ENCODE data around the gene CAMTA2. TPM values are rescaled to one million over a fixed set of nuclear protein-coding genes. Genes with fewer than 3 reads are reported as not detected.

Gene CAMTA2
- total RNA-seq, 1 donor from 2014 or later = 42.3 TPM

- Mint-ChIP-seq H3K4me3 (ENCODE audit: unreplicated experiment) (no peak overlapping the region), H3K36me3 (ENCODE audit: low read depth, unreplicated experiment) (peaks cover 13% of the 10 kb centered on the region)
Measured at GRCh38 chr17:4935650-4936049, 51.8 kb downstream of the CAMTA2 start.

DNA sequence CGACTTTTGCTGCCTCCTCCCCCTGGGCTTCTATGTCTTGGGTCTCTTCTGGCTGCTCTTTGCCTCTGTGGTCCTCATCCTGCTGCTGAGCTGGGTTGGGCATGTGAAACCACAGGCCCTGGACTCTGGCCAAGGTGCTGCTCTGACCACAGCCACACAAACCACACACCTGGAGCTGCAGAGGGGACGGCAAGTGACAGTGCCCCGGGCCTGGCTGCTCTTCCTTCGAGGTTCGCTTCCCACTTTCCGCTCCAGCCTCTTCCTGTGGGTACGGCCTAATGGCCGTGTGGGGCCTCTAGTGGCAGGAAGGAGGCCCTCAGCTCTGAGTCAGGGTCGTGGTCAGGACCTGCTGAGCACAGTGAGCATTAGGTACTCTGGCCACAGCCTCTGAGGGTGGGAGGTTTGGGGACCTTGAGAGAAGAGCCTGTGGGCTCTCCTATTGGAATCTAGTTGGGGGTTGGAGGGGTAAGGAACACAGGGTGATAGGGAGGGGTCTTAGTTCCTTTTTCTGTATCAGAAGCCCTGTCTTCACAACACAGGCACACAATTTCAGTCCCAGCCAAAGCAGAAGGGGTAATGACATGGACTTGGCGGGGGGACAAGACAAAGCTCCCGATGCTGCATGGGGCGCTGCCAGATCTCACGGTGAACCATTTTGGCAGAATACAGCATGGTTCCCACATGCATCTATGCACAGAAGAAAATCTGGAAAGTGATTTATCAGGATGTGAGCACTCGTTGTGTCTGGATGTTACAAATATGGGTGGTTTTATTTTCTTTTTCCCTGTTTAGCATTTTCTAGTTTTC, 53.1 kb downstream of the CAMTA2 start:
- H3K27me3 Mint-ChIP-seq (ENCODE audit: unreplicated experiment) = peaks cover 11% of the 10 kb centered on the region
- TF ChIP-seq CTCF (IDR thresholded peaks at IDR 0.05; ENCODE audit: unreplicated experiment) = no peak
- H3K4me1 Mint-ChIP-seq (ENCODE audit: unreplicated experiment) = peaks cover 20% of the 10 kb centered on the region
- DNase-seq (ENCODE audit: low spot score) = peak; percentile 52
- peak overlapping the region; percentile 81 for H3K27ac Mint-ChIP-seq (ENCODE audit: unreplicated experiment)
- H3K9me3 Mint-ChIP-seq (ENCODE audit: unreplicated experiment) = no peaks in the 10 kb centered on the region
- peaks cover 15% of the 10 kb centered on the region for H3K36me3 Mint-ChIP-seq (ENCODE audit: low read depth, unreplicated experiment)
- H3K4me3 Mint-ChIP-seq (ENCODE audit: unreplicated experiment) = peak overlapping the region; percentile 77

More at GRCh38 chr17:4935650-4936049, 51.8 kb downstream of the CAMTA2 start:
- Mint-ChIP-seq H3K9me3 (ENCODE audit: unreplicated experiment) (no peaks in the 10 kb centered on the region), H3K27me3 (ENCODE audit: unreplicated experiment) (peaks cover 14% of the 10 kb centered on the region), H3K27ac (ENCODE audit: unreplicated experiment) (no peak overlapping the region), H3K4me1 (ENCODE audit: unreplicated experiment) (peaks cover 23% of the 10 kb centered on the region)
- no peak for DNase-seq (ENCODE audit: low spot score)
- TF ChIP-seq CTCF (IDR thresholded peaks at IDR 0.05; ENCODE audit: unreplicated experiment) = no peak

- Mint-ChIP-seq H3K4me3 (ENCODE audit: unreplicated experiment) (peak overlapping the region; percentile 70), H3K36me3 (ENCODE audit: low read depth, unreplicated experiment) (peaks cover 19% of the 10 kb centered on the region), H3K27ac (ENCODE audit: unreplicated experiment) (peak overlapping the region; percentile 81)
Measured at GRCh38 chr17:4933646-4934045, 53.8 kb downstream of the CAMTA2 start.

DNA sequence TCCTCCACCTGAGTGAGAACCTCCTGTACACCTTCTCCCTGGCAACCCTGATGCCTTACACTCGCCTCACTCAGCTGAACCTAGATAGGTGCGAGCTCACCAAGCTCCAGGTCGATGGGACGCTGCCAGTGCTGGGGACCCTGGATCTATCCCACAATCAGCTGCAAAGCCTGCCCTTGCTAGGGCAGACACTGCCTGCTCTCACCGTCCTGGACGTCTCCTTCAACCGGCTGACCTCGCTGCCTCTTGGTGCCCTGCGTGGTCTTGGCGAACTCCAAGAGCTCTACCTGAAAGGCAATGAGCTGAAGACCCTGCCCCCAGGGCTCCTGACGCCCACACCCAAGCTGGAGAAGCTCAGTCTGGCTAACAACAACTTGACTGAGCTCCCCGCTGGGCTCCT, 54.7 kb downstream of the CAMTA2 start:
- Mint-ChIP-seq H3K27ac (ENCODE audit: unreplicated experiment) (peak overlapping the region; percentile 30), H3K4me3 (ENCODE audit: unreplicated experiment) (no peak overlapping the region), H3K27me3 (ENCODE audit: unreplicated experiment) (peaks cover 12% of the 10 kb centered on the region)

More at GRCh38 chr17:4933646-4934045, 53.8 kb downstream of the CAMTA2 start:
- DNase-seq (ENCODE audit: low spot score) = no peak
- H3K27me3 Mint-ChIP-seq (ENCODE audit: unreplicated experiment) = peaks cover 13% of the 10 kb centered on the region
- no peaks in the 10 kb centered on the region for H3K9me3 Mint-ChIP-seq (ENCODE audit: unreplicated experiment)
- TF ChIP-seq CTCF (IDR thresholded peaks at IDR 0.05; ENCODE audit: unreplicated experiment) = no peak
- peaks cover 19% of the 10 kb centered on the region for H3K4me1 Mint-ChIP-seq (ENCODE audit: unreplicated experiment)

More for the DNA sequence above, 54.7 kb downstream of the CAMTA2 start:
- H3K4me1 Mint-ChIP-seq (ENCODE audit: unreplicated experiment) = peaks cover 19% of the 10 kb centered on the region
- no peak for TF ChIP-seq CTCF (IDR thresholded peaks at IDR 0.05; ENCODE audit: unreplicated experiment)
- H3K9me3 Mint-ChIP-seq (ENCODE audit: unreplicated experiment) = no peaks in the 10 kb centered on the region
- H3K36me3 Mint-ChIP-seq (ENCODE audit: low read depth, unreplicated experiment) = peaks cover 19% of the 10 kb centered on the region
- no peak for DNase-seq (ENCODE audit: low spot score)

All from endothelial cell (in vitro differentiated cells).